ENCODE measurements around the gene PRSS36.

The PRSS36 gene

GRCh38 chr16:31094088-31094423 is 55.8 kb downstream of the PRSS36 start:
- no peak overlapping the region for H3K27ac ChIP-seq (ENCODE audit: low read length)
- no CpG with 5 or more reads among the region's 20 CpGs for WGBS (ENCODE audit: insufficient coverage, insufficient read length)

GRCh38 chr16:31093132-31093703 is 56.6 kb downstream of the PRSS36 start:
- H3K27ac ChIP-seq (ENCODE audit: low read length), result no peak overlapping the region
- H3K9me3 ChIP-seq (ENCODE audit: control insufficient read depth, insufficient read depth, low read length), result no peaks in the 10 kb centered on the region
- no CpG with 5 or more reads among the region's 17 CpGs for WGBS (ENCODE audit: insufficient coverage, insufficient read length)
- no peak overlapping the region; the same call in 1 of the 2 replicates for H3K4me3 ChIP-seq (ENCODE audit: low read length)
- H3K36me3 ChIP-seq (ENCODE audit: control insufficient read depth, insufficient read depth, low read length), result peaks cover 10% of the 10 kb centered on the region; the same call in 1 of the 2 replicates
- no peaks in the 10 kb centered on the region for H3K27me3 ChIP-seq (ENCODE audit: control insufficient read depth, insufficient read depth, low read length)
- peaks cover 2% of the 10 kb centered on the region; the same call in 1 of the 2 replicates for H3K4me1 ChIP-seq (ENCODE audit: control insufficient read depth, insufficient read depth, low read length)
- DNase-seq (ENCODE audit: low read depth, low spot score), result no peak

More at GRCh38 chr16:31094088-31094423, 55.8 kb downstream of the PRSS36 start:
- H3K27me3 ChIP-seq (ENCODE audit: control insufficient read depth, insufficient read depth, low read length), result no peaks in the 10 kb centered on the region
- peaks cover 2% of the 10 kb centered on the region; the same call in 1 of the 2 replicates for H3K4me1 ChIP-seq (ENCODE audit: control insufficient read depth, insufficient read depth, low read length)
- H3K36me3 ChIP-seq (ENCODE audit: control insufficient read depth, insufficient read depth, low read length), result peaks cover 10% of the 10 kb centered on the region; the same call in 1 of the 2 replicates
- no peak for DNase-seq (ENCODE audit: low read depth, low spot score)
- no peaks in the 10 kb centered on the region for H3K9me3 ChIP-seq (ENCODE audit: control insufficient read depth, insufficient read depth, low read length)
- peak overlapping the region; percentile 72 for H3K4me3 ChIP-seq (ENCODE audit: low read length)

- Histone ChIP-seq H3K27ac (ENCODE audit: low read length) (no peak overlapping the region), H3K36me3 (ENCODE audit: control insufficient read depth, insufficient read depth, low read length) (peaks cover 10% of the 10 kb centered on the region; the same call in 1 of the 2 replicates), H3K4me1 (ENCODE audit: control insufficient read depth, insufficient read depth, low read length) (peaks cover 2% of the 10 kb centered on the region; the same call in 1 of the 2 replicates), H3K4me3 (ENCODE audit: low read length) (no peak overlapping the region), H3K9me3 (ENCODE audit: control insufficient read depth, insufficient read depth, low read length) (no peaks in the 10 kb centered on the region), H3K27me3 (ENCODE audit: control insufficient read depth, insufficient read depth, low read length) (no peaks in the 10 kb centered on the region)
- no CpG with 5 or more reads among the region's 5 CpGs for WGBS (ENCODE audit: insufficient coverage, insufficient read length)
- no peak for DNase-seq (ENCODE audit: low read depth, low spot score)
Observed at GRCh38 chr16:31092330-31092729, 57.5 kb downstream of the PRSS36 start.

GRCh38 chr16:31090540-31090939 is 59.3 kb downstream of the PRSS36 start:
- Histone ChIP-seq H3K4me3 (ENCODE audit: low read length) (no peak overlapping the region), H3K36me3 (ENCODE audit: control insufficient read depth, insufficient read depth, low read length) (peaks cover 10% of the 10 kb centered on the region; the same call in 1 of the 2 replicates), H3K9me3 (ENCODE audit: control insufficient read depth, insufficient read depth, low read length) (no peaks in the 10 kb centered on the region), H3K4me1 (ENCODE audit: control insufficient read depth, insufficient read depth, low read length) (peaks cover 2% of the 10 kb centered on the region; the same call in 1 of the 2 replicates), H3K27ac (ENCODE audit: low read length) (no peak overlapping the region), H3K27me3 (ENCODE audit: control insufficient read depth, insufficient read depth, low read length) (no peaks in the 10 kb centered on the region)
- WGBS (ENCODE audit: insufficient coverage, insufficient read length), result no CpG with 5 or more reads among the region's 2 CpGs
- DNase-seq (ENCODE audit: low read depth, low spot score), result no peak

GRCh38 chr16:31089199-31089598 is 60.7 kb downstream of the PRSS36 start:
- peaks cover 2% of the 10 kb centered on the region; the same call in 1 of the 2 replicates for H3K4me1 ChIP-seq (ENCODE audit: control insufficient read depth, insufficient read depth, low read length)
- no peaks in the 10 kb centered on the region for H3K27me3 ChIP-seq (ENCODE audit: control insufficient read depth, insufficient read depth, low read length)
- no peak for DNase-seq (ENCODE audit: low read depth, low spot score)
- H3K36me3 ChIP-seq (ENCODE audit: control insufficient read depth, insufficient read depth, low read length), result peaks cover 13% of the 10 kb centered on the region
- H3K4me3 ChIP-seq (ENCODE audit: low read length), result no peak overlapping the region
- no CpG with 5 or more reads among the region's 8 CpGs for WGBS (ENCODE audit: insufficient coverage, insufficient read length)
- H3K9me3 ChIP-seq (ENCODE audit: control insufficient read depth, insufficient read depth, low read length), result no peaks in the 10 kb centered on the region
- H3K27ac ChIP-seq (ENCODE audit: low read length), result no peak overlapping the region

All from iPS DF 6.9 (cell line).